Esophagus muscularis mucosa (tissue), 4 donors: Measurements from ENCODE around the gene MAP3K7. TPM values are rescaled to one million over a fixed set of nuclear protein-coding genes. Genes with fewer than 3 reads are reported as not detected.

Source experiments
- DNase-seq: peaks from one replicate; pipeline ENCODE4 v3.0.0-alpha.2; 2017; ENCODE audit errors: extremely low spot score
- H3K27ac ChIP-seq, 4 donors: fragments of 200-600 bp; sonication (generic); replicated peaks in 1 of 4; 1 replicate in 3 of 4; 2 replicates in 1 of 4; pipeline ENCODE4 v1.5.1; 2016 to 2019; ENCODE audit warnings: mild to moderate bottlenecking in 1 of 4
- H3K27me3 ChIP-seq, 4 donors: fragments of 200-600 bp; sonication (generic); one replicate each; pipeline versions ENCODE4 v1.5.1 to v1.6.0; 2016 to 2019
- H3K36me3 ChIP-seq, 4 donors: fragments of 200-600 bp; sonication (generic); one replicate each; pipeline ENCODE4 v1.5.1; 2016 to 2019
- H3K4me1 ChIP-seq, 4 donors: fragments of 200-600 bp; sonication (generic); one replicate each; pipeline ENCODE4 v1.5.1; 2016 to 2019
- H3K4me3 ChIP-seq, 4 donors: fragments of 200-600 bp; sonication (generic); 1 replicate in 2 of 4; 2 replicates in 2 of 4; pipeline ENCODE4 v1.5.1; 2016 to 2019; ENCODE audit warnings: mild to moderate bottlenecking in 4 of 4, moderate library complexity in 1 of 4
- H3K9me3 ChIP-seq, 4 donors: fragments of 200-600 bp; sonication (generic); 1 replicate in 3 of 4; 2 replicates in 1 of 4; pipeline ENCODE4 v1.5.1; 2016 to 2019
- EP300 ChIP-seq: sonication (generic); formaldehyde crosslinking; IDR thresholded peaks from one replicate; pipeline ENCODE4 v1.6.1; 2017; ENCODE audit warnings: antibody characterized with exemption
- POLR2A ChIP-seq: fragments of 450-650 bp; IDR thresholded peaks from one replicate; pipeline ENCODE4 v1.6.1; 2017; ENCODE audit warnings: antibody characterized with exemption, moderate library complexity, mild to moderate bottlenecking, low read depth
- POLR2AphosphoS5 ChIP-seq, 2 donors: sonication (generic); formaldehyde crosslinking; IDR thresholded peaks; one replicate each; pipeline ENCODE4 v1.6.1; 2017; ENCODE audit warnings: antibody characterized with exemption in 2 of 2
- WGBS: methylation state at CpG from one replicate; pipeline ENCODE4 v1.1.5; 2018; 5-methylcytosine and 5-hydroxymethylcytosine counted together
- intact Hi-C: fragments of 100-400 bp; cut with DNase I; formaldehyde crosslinking; loops from one replicate; pipeline ENCODE4 v1.15.1; 2023
- total RNA-seq, 4 donors: library from RNA; depleted of rRNA; stranded (reverse); fragments of >200 nt; gene quantifications; one replicate each; pipeline versions ENCODE4 v1.1.0 to v1.2.1, GENCODE V29; 2016
- TF ChIP-seq, protein P1 (sequence below), 3 experiments: fragments of 200-600 bp in 2 of 3; fragments of 450-650 bp in 1 of 3; sonication (generic) in 2 of 3; IDR thresholded peaks; one replicate each; pipeline ENCODE4 v1.5.1; 2017 to 2019; ENCODE audit warnings: antibody characterized with exemption in 3 of 3, mild to moderate bottlenecking in 2 of 3, moderate library complexity in 1 of 3

Gene MAP3K7
- total RNA-seq, 4 donors from 2014 or later = 17.0 to 19.7 (median 18.2) TPM

DNA sequence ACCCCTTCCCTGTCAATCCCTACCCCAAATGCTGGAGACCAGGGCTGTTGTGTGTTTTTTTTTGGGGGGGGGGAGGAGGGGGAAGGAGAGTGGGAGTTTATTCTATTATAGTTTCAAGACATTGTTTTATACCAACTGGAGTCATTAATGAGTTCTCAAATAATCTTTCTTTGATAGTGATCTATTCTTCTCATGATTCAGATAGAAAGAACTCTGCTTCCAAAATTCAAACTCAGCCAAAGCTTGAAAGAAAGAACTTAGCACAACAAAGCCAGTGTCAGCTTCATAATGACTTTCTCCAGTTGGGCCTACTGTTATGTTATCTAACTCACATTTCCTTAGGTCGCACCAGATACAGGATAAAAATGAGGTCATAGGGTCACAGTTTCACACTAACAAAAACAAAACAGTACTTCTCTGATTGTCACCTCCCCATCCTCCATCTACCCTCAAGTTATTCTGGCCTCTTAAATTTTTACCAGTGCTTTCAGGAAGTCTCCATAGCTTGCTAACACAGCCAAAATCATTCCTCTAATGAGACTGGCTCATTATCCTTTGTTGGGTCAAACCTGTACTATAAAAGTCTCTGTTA lies 19.0 kb upstream of the MAP3K7 start:
- 73% methylated on average over 1 of the region's 1 CpG for WGBS

DNA sequence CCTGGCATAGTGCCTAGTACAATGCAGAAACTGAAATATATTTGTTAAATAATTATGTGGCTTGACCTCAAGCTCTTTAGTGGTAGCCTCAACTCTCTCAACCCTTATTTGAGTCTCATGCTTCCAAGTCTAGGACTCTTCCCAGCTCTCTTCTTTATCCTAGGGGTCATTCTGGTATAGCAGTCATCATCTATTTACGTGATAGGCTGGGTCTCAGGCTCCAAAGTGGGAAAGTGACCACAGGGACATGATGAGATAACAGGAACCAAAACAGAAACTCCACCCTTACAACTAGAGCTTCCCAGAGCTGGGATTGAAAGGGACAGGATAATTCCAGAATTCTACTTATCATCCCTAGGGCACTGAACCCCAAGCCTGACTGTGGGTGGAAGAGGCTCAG lies 17.7 kb upstream of the MAP3K7 start:
- TF ChIP-seq POLR2AphosphoS5 (IDR thresholded peaks at IDR 0.05) (no peak), POLR2A (no peak), EP300 (no peak)
- TF ChIP-seq, protein P1, sequence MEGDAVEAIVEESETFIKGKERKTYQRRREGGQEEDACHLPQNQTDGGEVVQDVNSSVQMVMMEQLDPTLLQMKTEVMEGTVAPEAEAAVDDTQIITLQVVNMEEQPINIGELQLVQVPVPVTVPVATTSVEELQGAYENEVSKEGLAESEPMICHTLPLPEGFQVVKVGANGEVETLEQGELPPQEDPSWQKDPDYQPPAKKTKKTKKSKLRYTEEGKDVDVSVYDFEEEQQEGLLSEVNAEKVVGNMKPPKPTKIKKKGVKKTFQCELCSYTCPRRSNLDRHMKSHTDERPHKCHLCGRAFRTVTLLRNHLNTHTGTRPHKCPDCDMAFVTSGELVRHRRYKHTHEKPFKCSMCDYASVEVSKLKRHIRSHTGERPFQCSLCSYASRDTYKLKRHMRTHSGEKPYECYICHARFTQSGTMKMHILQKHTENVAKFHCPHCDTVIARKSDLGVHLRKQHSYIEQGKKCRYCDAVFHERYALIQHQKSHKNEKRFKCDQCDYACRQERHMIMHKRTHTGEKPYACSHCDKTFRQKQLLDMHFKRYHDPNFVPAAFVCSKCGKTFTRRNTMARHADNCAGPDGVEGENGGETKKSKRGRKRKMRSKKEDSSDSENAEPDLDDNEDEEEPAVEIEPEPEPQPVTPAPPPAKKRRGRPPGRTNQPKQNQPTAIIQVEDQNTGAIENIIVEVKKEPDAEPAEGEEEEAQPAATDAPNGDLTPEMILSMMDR (IDR thresholded peaks at IDR 0.05) = no peak
- no peak for DNase-seq
- Histone ChIP-seq H3K4me3 (no peak overlapping the region), H3K4me1 (no peaks in the 10 kb centered on the region), H3K27me3 (no peaks in the 10 kb centered on the region), H3K27ac (no peak overlapping the region), H3K9me3 (no peaks in the 10 kb centered on the region), H3K36me3 (no peaks in the 10 kb centered on the region)
- intact Hi-C loops = no loop called here
- 69% methylated on average over 1 of the region's 1 CpG for WGBS

More for the DNA sequence above, 19.0 kb upstream of the MAP3K7 start:
- no peak overlapping the region for H3K4me3 ChIP-seq
- intact Hi-C loops = no loop called here
- TF ChIP-seq POLR2A (no peak), EP300 (no peak), POLR2AphosphoS5 (IDR thresholded peaks at IDR 0.05) (no peak)
- TF ChIP-seq, protein P1 (IDR thresholded peaks at IDR 0.05) = no peak
- no peak for DNase-seq
- no peak overlapping the region for H3K27ac ChIP-seq
- peaks cover 0 to under 1% (median 0%) of the 10 kb centered on the region in 4 donors for H3K27me3 ChIP-seq
- peaks cover 0 to 9% (median 8%) of the 10 kb centered on the region in 4 donors for H3K4me1 ChIP-seq
- H3K36me3 ChIP-seq = no peaks in the 10 kb centered on the region
- no peaks in the 10 kb centered on the region for H3K9me3 ChIP-seq

DNA sequence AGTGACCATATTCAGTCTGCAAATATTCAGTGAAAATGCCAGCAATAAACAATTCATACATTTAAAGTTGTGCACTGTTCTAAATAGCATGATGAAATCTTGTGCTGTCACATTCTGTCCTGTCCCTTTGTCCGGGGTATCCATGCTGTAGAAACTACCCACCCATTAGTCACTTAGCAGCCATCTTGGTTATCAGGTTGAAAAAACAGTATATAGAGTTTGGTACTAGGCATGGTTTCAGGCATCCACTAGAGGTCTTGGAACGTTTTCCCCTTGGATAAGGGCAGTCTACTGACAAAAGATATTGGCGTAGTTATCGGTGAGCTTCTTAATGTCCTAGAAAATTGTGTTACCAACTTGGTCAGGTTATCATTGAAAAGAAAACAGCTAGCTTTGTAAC lies 12.3 kb upstream of the MAP3K7 start:
- Histone ChIP-seq H3K4me3 (no peak overlapping the region), H3K9me3 (no peaks in the 10 kb centered on the region), H3K27ac (no peak overlapping the region), H3K27me3 (peaks cover 0 to 7% (median 0%) of the 10 kb centered on the region in 4 donors), H3K4me1 (no peaks in the 10 kb centered on the region), H3K36me3 (no peaks in the 10 kb centered on the region)
- no peak for TF ChIP-seq POLR2AphosphoS5 (IDR thresholded peaks at IDR 0.05)
- no peak for TF ChIP-seq POLR2A
- TF ChIP-seq, protein P1 (IDR thresholded peaks at IDR 0.05) = no peak
- TF ChIP-seq EP300 = no peak
- WGBS = 84% methylated on average over 4 of the region's 4 CpGs
- intact Hi-C loops = no loop called here
- DNase-seq = no peak

DNA sequence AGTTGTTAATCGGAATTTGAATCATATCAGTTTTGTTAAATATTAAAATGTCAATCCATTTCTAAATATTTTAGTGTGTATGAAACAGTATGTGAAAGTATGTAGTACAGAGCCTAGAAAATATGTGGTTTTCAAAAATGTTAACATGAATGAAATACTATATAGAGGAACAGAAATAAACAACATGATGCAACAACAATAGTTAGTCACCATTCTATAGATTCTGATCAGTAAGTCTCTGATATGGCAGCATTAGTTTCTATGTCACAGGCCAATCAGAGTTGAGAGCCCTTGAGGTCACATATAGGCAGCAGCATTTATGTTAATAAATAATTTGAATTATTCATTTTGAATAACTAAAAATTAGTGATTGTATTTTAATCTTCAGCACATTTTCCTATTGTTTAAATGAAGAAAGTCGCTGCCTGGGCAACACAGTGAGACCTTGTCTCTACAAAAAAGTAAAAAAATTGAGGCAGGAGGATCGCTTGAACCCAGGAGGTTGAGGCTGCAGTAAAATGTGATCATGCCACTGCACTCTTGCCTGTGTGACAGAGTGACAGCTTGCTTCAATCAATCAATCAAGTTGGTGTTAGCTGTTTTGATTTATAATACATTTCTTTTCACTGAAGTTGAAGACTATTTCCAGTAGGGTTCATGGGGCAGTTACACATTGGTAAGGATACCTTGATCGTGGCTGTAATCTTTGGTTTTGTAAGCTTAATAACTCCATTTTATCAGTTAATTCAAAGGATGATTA lies 11.5 kb upstream of the MAP3K7 start:
- Histone ChIP-seq H3K27ac (no peak overlapping the region), H3K4me3 (no peak overlapping the region), H3K4me1 (no peaks in the 10 kb centered on the region), H3K27me3 (peaks cover 0 to 12% (median 0%) of the 10 kb centered on the region in 4 donors), H3K36me3 (no peaks in the 10 kb centered on the region), H3K9me3 (no peaks in the 10 kb centered on the region)
- intact Hi-C loops = no loop called here
- DNase-seq = no peak
- 86% methylated on average over 4 of the region's 4 CpGs for WGBS
- TF ChIP-seq POLR2A (no peak), POLR2AphosphoS5 (IDR thresholded peaks at IDR 0.05) (no peak), EP300 (no peak)
- TF ChIP-seq, protein P1 (IDR thresholded peaks at IDR 0.05) = no peak
